ENCODE measurements around the gene HASPIN.
"Not testable (repeated sequence)": the region's sequence is repeated elsewhere in the genome, so short reads cannot be mapped to it uniquely, and the experiment has no call there.

HASPIN gene

DNA sequence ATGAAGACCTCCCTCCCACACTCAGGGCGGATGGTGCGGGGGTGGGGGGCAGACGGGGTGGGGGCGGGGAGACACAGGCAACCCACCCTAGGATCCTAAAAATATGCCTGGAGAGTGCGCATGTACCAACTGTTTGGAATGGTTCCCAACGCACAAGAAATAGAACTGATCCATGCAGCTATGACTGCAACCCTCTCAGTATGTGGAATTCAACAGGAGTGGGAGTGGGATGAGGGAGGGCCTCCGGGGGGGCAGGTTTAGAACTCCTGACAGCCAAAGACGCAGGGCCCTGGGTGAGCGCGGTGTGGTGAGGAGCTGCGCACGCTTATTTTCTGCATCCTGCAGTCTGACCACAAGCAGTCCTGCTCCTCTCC is 26.6 kb upstream of the HASPIN start:
- no peak for DNase-seq

DNA sequence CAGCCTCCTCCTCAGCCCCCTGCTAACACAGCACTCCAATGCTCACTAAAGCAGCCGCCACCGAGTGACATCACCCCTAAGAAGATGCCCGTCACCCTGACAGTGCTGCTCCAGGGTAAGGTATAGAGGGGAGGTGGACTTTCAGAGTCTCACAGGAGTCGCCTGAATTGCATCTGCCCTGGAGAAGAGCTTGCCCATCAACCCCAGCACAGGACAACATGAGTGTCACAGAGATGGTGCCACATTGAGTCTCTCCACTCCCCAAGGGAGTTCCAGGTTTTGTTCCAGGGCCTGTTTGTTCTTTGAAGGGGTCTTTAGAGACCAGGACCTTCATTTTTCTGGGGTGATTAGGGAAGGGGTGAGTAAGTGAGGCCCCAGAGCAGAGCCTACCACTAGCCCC is 25.6 kb upstream of the HASPIN start:
- DNase-seq = no peak

DNA sequence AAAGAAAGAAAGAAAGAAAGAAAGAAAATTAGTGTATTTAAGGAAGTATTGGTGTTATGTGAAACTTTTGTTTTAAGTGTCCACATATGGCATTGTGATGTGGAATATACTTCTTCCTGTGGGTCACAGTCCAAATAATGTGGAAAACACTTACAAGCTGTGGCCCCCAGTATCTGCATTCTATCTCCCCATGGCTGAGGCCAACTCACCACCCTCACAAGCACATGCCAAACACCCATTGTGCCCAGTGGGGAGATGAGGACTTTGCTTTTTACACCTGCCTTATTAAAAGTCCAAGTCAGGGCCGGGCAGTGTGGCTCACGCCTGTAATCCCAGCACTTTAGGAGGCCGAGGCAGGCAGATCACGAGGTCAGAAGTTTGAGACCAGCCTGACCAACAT is 23.8 kb upstream of the HASPIN start:
- DNase-seq = no peak

DNA sequence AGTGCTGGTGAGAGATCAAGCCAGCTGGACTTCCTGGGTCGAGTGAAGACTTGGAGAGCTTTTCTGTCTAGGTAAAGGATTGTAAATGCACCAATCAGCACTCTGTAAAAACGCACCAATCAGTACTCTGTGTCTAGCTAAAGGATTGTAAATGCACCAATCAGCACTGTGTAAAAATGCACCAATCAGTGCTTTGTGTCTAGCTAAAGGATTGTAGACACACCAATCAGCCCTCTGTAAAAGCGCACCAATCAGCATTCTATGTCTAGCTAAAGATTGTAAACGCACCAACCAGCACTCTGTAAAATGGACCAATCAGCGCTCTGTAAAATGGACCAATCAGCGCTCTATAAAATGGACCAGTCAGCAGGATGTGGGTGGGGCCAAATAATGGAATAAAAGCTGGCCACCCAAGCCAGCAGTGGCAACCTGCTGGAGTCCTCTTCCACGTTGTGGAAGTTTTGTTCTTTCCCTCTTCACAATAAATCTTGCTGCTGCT is 21.6 kb upstream of the HASPIN start:
- not testable (repeated sequence) for DNase-seq

DNA sequence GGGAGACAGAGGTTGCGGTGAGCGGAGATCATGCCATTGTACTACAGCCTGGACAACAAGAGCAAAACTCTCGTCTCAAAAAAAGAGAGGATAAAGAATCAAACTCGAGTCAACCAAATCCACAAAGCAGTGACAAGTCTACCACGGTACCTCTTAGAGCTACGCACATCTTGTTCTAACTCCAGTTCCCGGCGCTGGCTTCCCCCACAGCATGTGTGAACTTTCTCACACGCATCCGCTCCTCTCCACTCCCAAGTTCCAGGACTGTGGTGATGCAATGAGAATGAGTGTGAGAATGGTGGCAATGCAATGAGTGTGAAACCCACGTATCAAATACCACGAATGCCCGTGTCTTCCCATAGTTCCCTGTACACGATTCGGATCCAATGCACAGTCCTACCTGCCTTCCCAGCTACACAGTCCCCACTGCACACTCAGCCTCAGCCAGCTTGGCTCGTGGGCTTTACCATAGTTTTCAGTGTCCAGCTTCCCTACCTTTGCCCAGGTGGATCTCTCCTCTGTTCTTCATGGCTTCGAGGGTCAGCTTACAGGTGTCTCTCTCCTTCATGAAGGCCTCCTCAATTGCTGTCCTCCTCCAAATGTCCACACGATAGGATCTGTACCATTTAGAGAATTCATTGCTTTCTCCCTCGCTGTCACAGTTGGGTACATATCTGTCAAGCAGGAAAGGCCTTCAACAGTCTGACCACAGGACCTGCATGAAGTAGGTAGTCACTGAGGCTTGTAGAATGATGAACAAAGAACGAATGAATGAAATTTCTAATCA is 18.6 kb upstream of the HASPIN start:
- no peak for DNase-seq

DNA sequence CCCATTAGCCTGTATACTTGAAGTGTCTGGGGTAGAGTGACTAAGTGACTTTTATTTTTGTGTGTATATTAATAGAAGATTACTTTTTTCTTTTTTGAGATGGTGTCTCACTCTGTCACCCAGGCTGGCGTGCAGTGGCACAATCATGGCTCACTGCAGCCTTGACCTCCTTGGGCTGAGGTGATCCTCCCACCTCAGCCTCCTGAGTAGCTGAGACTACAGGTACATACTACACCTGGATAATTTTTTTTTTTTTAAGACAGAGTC is 18.1 kb upstream of the HASPIN start:
- DNase-seq = not testable (repeated sequence)

DNA sequence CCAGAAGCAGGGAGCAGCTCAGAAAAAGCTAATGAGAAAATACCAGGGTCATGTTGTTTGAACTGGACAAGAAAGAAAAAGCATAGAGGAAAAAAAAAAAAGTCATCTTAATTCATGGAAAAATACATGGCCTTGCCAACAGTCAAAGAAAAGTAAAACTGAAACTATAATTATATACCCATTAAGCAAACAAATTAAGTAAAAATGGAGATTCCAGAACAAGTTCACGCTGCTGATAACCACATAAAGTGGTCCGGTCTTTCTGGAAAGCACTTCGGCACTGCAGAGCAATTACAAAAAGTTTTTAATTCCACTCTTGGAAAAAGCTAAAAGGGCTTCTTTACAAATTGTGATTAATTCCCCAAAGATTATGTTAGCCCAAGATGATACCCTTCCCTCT is 15.3 kb upstream of the HASPIN start:
- no peak for DNase-seq

DNA sequence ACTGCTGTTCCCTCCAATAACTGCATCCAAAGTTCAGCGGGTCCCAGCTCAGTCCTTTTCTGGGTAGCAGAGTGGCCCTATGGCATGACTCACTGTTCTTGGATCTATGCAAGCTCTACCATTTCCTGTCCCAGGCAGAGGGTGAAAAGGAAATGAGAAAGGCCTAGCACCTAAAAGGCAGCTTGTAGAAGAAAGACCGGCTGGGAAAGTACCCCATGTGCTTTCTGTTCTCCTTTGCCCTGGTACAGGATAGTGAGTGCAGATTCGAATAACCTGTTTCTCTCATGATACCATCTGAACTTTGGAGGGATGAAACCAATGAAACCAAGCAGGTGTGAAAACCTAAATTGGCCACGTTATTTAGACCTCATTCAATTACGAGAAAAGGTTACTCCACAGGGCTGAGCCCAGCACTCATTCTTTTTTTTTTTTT is 12.7 kb upstream of the HASPIN start:
- no peak for DNase-seq

DNA sequence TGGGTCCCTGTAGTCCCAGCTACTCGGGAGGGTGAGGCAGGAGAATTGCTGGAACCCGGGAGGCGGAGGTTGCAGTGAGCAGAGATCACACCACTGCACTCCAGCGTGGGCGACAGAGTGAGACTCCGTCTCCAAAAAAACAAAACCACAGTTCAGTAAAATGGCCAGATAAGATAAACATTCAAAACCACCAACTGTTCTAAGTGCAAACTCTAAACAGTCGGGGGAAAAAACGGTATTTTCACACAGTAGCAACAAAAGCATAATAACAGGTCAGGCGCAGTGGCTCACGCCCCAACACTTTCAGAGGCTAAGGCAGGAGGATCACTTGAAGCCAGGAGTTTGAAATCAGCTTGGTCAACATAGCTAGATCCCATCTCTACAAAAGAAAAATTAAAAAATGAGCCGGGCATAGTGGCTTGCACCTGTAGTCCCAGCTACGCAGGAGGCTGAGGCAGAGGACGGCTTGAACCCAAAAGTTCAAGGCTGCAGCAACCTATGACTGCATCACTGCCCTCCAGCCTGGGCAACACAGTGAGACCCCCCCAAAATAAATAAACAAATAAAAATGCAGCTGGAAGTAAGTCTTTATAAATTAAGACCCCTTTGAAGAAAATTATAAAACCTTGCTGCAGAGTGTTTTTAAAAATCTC is 10.8 kb upstream of the HASPIN start:
- no peak for DNase-seq

DNA sequence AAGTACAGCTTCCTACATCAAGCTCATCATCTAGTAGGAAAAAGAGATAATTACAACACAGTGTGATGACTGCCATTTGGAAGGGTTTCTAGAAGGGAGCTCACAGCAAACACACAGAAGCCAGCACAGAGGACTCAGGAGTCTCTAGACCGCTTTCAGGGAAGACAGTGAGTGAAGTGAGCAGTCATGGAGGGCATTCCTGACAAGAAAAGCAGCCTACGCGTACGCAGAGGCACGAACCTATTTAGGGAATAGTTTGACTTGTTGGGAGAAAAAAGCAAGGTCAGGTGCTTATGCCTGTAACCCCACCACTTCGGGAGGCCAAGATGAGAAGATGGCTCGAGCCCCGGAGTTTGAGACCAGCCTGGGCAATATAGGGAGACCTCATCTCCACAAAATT is 8.4 kb upstream of the HASPIN start:
- DNase-seq = no peak

DNA sequence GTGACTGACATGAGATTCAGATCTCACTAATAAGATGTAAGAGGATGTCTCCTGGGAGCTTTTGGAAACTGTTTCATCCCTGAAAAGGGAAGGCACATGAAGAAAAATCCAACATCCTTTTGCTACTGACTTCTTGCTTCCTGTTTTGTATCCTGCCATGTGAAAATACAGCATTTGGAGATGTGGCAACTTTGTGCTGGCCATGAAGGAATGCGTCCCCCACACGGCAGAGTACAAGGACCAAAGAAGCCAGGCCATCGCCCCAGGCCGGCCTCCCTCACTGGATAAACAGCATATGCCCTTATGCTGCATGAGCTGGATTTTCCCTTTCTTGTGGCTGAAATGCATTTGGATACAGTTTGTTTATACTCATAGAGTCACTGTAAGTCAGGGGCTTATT is 5.5 kb upstream of the HASPIN start:
- DNase-seq = no peak

DNA sequence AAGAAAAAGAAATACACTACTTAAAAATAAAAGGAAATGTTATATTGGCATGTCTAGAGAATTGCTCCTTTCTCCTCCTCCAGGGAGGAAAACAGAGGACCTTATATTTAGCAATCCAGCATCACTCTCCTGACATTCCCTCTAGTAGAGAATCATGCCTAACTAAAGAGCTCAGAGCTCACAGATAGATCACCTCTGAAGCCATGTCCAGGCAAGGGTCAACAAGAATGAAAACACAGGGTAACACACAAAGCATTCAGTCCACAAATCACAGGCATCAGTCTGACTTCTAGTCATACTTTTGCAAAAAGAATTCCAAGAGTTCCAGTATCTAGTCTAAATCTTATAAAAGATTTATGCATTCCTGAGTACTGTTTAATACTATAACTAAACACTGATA is 4.4 kb upstream of the HASPIN start:
- DNase-seq = no peak

DNA sequence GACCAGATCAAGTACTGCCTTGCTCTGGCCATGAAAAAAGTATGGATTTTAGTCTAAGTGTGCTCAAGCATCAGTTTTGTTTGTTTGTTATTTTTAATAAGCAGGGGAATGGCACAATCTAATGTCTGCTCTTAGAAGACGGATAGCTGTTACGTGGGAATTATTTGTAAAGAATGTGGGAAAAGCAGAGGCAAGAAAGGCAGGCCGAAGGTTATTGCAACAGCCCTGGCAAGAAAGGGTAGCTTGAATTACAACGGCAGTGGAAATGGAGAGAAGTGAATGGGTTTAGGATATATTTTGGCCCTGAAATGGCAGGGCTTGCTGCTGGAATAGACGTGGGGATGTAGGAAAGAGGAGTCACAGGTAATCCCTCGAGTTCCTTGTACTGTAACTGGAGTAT is 987 bp upstream of the HASPIN start:
- DNase-seq = no peak

DNA sequence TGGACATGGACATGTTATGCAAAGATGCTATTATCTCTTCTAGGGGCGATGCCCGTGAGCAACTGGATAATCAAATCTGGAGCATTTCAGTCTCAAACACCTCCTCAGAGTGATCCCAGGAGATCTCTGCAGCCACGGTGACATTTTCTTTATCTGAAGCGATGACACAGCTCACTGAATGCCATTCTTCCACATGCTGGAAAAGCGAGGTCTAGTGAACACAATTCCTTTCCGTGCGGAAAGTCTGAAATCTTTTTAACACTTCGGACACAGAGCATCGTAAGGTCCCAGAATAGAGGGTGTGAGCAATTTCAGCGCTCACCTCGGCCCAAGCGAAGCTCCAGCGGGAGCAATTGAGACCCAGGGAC is 531 bp upstream of the HASPIN start:
- DNase-seq = peak in 1 of 3 experiments; percentile 38

DNA sequence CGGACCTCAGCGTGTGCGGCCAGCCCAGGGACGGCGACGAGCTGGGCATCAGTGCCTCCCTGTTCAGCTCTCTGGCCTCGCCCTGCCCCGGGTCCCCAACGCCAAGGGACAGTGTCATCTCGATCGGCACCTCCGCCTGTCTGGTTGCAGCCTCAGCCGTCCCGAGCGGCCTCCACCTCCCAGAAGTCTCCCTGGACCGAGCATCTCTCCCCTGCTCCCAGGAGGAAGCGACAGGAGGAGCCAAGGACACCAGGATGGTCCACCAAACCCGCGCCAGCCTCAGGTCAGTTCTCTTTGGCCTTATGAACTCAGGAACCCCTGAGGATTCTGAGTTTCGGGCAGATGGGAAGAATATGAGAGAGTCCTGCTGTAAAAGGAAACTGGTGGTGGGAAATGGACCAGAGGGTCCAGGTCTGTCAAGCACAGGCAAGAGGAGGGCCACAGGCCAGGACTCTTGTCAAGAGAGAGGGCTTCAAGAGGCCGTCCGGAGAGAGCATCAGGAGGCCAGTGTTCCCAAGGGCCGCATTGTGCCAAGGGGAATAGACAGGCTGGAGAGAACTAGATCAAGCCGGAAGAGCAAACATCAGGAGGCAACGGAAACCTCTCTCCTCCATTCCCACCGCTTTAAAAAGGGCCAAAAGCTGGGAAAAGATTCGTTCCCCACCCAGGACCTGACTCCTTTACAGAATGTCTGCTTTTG is 825 bp downstream of the HASPIN start:
- DNase-seq = no peak

DNA sequence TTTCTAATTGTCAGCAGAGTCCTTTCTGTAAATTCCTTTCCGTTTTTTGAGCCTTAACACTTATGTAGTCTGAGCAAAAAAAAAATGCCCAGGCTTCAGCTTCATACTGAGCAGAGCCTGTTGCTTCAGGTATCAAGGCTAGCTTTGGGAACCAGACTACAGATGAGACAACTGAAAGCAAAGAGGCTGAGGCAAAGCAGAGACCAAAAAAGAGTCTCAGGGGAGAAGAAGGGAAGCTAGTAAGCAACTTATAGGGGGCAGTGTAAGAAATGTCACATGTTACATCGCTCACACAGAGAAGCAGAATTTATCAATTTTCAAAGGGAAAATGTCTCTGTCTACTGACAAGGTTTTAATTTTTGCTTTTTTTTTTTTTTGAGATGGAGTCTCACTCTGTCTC is 3.3 kb downstream of the HASPIN start:
- DNase-seq = no peak

DNA sequence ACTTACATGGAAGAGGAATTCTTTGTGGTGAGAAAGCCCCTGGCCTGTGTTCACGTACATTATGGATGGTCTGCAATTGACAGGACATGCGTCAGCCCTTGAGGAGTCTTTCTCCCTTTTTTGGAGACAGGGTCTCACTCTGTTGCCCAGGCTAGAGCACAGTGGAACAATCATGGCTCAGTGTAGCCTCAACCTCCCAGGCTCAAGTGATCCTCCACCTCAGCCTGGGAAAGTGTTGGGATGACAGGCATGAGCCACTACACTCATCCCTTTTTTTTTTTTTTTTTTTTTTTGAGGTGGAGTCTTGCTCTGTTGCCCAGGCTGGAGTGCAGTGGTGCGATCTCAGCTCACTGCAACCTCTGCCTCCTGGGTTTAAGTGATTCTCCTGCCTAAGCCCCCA is 4.4 kb downstream of the HASPIN start:
- DNase-seq = not testable (repeated sequence)

DNA sequence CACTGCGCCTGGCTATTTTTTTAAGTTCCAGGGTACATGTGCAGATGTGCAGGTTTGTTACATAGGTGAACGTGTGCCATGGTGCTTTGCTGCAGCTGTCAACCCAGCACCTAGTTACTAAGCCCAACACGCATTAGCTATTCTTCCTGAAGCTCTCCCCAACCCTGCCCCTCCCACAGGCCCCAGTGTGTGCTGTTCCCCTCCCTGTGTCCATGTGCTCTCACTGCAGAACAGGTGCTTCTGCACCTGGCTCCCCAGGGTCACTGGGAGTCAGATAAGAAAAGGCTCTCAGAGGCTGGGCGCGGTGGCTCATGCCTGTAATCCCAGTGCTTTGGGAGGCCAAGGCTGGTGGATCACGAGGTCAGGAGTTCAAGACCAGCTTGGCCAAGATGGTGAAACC is 6.2 kb downstream of the HASPIN start:
- DNase-seq = peak in 2 of 3 experiments; percentile 2 to 12

DNA sequence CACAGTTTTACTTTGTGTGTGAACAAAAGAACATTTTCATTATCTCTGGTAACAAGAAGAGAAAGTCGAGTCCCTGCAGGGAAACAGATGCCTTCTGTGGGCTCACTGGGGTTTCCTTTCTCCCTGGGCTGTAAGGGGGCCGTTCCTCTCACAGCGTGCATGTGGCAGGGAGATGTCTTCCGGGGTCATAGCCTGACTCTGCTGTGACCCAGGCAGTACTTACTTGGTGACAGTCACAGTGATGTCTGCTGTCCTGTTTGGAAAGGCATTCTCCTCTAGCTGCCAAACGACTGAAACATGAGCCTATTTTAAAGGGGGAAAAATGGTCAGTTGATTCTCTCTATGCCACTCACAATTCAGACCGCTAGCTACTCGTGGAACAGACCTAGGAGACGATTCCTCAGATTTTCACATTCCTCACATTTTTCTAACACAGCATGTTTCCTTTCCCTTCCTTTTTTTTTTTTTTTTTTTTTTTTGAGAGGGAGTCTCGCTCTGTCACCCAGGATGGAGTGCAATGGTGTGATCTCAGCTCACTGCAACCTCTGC is 7.3 kb downstream of the HASPIN start:
- DNase-seq = no peak

DNA sequence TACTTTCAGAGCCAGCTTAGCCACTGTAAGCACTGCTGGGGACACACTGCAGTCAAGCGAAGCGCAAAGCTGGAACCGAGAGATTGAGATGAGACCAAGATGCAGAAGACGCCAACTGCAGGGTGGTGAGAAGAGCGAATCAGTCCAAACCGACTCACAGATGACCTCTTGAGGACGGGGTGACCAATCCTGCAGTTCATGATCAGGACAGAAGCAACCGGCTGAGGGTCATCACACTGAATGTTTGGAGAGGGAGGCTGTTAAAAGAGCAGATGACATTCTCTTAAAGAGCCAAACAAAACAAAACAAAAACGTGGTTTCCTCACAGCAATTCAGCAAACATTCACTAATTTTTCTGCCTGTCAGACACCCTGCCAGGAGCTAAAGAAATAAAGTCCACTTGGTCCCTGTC is 8.5 kb downstream of the HASPIN start:
- DNase-seq = no peak

DNA sequence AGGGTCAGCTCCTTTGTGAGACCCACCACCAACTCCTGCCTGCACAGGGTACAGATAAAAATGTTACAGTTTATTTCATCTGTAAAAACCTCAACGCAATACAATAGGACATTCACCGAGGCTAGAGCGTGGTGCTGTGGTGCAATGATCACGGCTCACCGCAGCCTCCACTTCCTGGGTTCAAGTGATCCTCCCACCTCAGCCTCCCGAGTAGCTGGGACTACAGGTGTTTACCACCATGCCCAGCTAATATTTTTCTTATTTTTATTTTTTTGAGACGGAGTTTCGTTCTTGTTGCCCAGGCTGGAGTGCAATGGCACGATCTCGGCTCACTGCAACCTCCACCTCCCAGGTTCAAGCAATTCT is 11.2 kb downstream of the HASPIN start:
- DNase-seq = not testable (repeated sequence)

DNA sequence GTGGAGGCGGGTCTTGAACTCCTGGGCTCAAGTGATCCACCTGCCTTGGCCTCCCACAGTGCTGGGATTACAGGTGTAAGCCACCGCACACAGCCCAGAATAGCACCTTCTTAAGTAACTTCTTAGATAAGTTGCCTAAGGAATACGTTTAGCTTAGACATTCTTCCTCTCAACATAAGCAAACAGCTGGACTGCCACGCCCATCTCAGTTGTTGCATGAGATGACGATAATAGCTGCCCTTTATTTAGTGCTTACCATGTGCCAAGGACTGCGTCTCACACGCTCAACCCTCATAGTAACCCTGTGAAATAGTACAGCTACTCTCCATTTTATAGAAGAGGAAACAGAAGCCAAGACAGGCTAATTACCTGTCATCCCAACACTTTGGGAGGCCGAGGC is 11.8 kb downstream of the HASPIN start:
- DNase-seq = no peak

DNA sequence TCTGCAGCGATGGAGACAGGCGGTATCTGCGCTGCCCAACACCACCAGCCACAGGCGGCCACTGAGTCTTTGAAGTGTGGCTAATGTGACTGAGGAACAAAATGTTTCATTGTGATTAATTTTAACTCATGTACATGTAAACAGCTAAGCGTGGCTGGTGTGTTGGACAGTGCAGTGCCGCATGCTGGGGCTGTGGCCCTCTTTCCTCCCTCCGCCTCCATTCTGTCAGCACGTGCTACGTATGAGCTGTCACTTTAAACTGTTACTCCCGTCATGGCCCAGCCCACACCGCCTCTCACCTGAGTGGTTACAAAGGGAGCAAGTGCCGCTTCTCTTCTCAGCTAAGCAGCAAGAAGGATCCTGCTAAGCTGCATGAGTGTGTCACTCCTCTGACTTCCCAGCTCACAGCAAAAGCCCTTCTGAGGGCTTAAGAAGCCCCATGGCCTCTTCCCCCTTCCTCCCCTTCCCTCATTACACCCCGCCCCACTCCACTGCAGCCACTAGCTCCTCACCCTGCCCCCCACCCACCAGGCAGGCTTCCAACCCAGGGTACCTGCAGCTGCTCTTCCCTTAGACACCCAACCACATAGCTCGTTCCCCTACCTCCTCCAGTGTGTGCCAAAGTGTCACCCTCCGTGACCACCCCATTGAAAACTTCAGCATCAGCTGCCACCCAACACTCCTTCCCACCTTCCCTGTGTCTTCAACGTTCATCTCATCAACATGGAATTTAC is 15.0 kb downstream of the HASPIN start:
- DNase-seq = peak; percentile 37 to 67 (median 52)
